Measurements from ENCODE around the gene TBCD.
A peak's percentile ranks its signal among the peaks of the same experiment; 100 is the strongest.

Gene TBCD

DNA sequence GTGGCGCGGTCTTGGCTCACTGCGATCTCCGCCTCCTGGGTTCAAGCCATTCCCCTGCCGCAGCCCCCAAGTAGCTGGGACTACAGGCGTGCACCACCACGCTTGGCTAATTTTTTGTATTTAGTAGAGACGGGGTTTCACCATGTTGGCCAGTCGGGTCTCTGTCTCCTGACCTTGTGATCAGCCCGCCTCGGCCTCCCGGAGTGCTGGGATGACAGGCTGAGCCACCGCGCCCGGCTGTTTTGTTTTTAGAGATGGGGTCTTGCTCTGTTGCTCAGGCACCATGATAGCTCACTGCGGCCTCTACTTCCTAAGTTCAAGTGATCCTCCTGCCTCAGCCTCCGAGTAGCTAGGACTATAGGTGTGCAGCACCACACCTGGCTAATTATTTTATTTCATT, 60.7 kb downstream of the TBCD start:
- no peak for DNase-seq

DNA sequence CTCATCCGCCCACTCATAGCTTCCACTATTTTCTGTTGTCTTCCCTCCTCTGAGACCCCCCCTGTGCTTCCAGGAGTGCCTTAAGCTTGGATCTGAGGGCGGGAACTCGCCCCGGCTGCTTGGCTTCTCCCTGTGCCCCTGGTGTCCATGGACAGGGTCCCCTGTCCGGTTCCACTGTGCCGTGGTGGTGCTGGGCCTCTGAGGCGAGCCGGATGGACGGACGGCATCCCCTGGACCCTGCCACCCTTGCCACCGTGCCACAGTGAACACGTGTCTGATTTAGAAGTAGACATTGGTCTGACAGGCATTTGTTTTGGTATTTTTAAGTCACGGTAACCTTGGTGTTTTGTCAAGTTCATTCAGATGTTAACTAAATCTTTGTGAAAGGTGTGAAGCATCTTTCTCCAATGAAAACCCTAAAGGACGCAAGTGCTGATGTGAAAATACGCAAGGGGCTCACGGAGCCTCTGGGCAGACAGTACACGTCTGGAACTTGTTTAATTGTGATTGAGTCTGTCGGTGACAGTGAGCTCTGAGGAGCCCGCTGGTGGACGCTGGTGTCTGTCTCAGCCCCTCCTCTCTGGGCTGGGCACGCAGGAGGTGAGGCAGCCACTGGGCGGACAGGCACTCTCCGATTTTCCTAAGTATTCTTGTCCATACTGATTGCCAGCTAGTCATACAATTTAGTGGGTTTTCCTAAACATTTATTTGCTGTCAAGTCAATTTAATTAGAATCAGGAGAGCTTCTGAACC, 61.6 kb downstream of the TBCD start:
- no peak for DNase-seq

DNA sequence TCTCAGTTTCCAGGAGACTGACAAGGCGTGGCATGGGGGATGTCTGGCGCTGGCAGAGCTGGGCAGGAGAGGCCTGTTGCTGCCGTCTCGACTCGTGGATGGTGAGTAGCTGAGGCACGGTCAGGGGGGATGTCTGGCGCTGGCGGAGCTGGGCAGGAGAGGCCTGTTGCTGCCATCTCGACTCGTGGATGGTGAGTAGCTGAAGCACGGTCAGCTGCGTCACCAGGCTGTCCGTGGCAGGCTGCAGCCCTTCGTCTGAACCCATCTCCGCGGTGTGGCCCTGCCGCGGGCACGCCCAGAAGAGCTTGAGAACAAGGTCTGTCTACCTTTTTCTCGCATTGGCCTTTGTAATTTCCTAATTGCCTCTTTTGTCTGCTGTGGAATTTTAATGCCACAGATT, 63.0 kb downstream of the TBCD start:
- no peak for DNase-seq

DNA sequence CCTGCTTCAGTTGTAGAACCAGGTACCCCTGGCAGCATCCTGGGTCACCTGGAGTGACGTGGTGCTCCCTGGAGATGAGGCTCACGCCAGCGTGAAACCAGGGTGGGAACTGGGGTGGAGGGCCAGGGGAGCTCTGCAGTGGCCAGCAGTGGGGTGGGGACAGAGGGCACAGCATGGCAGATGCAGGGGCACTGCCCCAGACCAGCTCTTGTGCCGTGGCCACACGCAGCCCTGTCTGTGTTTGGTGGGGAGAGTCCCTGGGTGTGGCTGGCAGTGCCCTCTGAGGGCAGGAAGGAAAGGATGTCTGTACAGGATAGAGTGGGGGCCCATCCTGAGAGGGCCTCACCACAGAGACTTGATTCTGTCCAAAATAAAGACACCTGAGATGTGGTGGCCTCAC, 63.5 kb downstream of the TBCD start:
- no peak for DNase-seq

DNA sequence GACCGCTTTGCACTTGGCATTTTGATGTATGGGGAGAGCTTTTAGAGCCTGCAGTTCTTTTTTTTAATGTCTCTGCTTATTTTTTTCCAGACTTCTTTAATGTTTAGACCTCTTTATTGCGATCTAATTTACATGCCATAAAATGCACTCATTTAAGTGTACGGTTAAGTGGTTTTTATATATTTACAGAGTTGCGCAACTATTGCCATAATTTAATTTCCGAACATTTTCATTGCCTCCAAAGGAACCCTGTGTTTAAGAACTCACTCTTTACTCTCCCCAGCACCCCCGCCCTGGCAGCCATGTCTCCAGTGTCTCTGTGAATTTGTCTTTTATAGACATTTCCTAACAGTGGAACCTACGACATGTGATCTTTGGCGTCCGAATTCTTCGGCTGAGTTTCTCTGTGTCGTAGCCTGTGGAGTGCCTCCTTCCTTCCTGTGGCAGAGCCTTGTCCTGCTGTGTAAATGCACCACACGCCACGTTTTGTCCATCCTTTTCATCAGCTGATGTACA, 64.0 kb downstream of the TBCD start:
- no peak for DNase-seq

DNA sequence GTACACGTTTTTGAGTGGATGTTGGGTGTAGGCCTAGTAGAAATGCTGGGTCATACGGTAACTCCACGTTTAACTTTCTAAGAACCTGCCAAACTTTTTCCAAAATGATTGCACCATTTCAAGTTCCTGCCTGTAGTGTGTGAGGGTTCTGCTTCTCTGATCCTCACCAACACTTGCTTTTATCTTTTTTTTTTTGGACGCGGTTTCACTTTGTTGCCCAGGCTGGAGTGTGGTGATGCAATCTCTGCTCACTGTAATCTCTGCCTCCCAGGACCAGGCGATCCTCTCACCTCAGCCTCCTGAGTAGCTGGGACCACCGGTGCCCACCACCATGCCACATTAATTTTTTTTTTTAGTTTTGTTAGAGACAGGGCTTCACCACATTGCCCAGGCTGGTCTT, 64.5 kb downstream of the TBCD start:
- DNase-seq = no peak

DNA sequence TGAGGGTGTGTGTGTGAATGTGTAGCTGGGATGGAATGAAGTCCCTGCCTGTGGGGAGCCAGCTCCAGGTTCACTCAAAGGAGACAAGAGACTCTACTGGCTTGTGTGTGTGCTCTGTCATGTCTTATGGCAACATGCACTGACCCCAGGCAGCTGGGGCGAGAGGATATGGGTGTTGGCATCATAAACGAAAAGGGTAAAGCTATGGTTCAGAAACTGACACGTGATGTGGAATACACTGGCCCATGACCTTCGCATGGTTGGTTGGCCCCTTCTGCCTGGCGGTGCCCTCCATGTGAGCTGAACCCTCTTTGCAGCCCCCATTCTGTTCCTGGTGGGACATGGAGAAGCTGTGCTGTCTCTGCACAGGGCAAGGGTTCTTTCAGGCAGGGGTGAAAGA, 66.1 kb downstream of the TBCD start:
- no peak for DNase-seq

DNA sequence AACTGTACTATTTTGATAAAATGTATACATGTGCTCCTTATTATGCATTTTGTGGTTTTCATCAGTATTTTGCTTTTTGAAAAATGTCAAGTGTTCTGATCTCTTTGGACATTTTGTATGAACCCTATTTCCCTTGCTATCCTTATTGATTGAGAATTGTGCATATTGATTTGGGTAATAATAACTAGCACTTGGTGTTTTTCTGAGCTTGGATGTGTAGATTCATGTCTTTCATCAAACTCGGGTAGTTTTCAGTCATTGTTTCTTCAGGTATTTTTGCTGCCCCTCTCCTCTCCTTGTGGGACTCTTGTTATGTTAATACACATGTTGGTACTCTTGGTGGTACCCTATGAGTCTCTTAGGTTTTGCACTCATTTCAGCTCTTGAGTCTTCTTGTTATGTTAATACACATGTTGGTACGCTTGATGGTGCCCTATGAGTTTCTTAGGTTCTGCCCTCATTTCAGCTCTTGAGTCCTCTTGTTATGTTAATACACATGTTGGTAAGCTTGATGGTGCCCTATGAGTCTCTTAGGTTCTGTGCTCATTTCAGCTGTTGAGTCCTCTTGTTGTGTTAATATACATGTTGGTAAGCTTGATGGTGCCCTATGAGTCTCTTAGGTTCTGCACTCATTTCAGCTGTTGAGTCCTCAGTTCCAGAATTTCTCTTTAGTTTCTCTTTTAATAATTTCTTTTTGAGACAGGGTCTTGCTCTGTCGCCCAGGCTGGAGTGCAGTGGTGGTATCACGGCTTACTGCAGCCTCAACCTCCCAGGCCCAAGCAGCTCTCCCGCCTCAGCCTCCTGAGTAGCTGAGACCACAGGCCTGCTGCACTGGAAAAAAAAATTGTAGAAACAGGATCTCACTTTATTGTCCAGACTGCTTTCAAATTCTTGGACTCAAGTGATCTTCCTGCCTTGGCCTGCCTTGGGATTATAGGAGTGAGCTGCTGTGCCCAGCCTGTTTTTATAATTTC, 68.7 kb downstream of the TBCD start:
- no peak for DNase-seq

DNA sequence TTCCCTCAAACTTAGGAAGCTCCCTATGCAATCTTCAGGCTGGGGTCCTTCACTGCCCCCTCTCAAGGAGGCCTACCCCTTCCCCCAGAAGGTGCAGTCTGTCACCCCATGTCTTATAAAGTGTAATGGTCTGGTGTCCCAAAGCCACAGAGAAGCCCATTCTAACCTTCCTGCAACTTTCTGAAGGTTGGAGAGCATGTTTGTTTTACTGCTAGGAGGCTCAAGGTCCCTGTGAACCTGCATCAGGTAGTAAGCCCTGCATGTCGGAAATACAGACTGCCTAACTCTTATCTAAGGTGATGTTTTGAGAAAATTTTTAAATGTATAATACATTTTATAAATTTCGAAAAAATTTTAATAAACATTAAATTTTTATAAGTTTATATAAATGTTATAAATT, 69.7 kb downstream of the TBCD start:
- no peak for DNase-seq

DNA sequence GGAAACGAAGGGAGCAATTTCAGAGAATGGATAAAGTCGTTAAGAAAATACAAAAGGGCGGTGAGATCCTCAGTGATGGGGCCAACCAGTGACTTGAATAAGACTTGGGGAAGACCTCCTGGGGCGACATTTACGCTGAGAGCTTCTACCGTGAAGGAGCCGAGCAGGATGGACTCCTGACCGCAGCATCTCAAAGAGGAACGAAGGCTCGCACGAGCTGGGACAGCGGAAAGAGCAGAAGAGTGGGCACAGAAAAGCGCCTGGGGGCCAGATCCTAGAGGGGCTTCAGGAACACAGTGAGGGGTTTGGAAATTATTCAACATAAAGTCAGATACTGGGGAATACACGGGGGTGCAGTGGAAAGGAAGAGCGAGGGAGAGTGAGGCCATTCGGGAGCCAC, 70.4 kb downstream of the TBCD start:
- DNase-seq = no peak

DNA sequence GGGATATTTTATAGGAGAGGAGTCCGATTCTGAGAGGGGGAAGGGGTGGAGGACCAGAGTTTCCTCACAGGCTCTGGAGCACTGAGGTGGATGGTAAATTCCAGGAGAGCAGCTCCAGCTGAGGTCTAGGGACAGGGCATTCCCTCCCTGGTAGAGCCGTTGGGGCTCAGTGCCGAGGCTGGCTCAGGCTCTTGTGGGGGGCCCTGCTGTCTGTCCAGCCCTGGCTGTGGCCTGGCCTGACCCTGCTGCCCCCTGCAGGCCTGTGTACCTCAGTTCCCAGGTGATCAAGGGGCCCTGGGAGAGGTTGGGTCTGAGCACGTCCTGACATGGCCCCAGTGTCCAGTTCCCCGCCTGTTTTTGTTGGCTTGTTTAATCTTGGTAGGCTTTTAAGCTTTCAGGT, 71.1 kb downstream of the TBCD start:
- DNase-seq = no peak

DNA sequence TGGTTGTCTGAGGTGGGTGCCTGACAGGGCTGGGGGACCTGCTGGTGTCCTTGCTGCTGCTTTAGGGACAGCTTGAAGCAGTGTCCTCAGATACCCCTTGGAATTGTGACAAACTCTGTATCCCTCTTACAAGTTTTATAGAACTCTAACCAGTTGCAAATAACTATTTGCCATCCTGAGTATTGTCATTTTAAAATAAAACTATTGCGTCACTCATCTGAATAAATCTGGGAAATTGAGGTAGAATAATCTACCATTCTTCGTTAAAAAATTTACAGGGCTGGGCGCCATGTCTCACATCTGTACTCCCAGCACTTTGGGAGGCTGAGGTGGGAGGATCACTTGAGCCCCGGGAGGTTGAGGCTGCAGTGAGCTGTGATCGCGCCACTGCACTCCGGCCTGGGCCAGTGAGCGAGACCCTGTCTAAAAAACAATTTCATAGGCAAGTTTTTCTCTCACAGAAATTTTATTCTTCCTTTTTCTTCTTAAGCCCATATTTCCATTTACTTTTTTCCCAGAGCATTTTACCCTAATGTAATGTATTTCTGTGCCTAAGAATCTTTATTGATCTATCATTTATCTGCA, 73.8 kb downstream of the TBCD start:
- DNase-seq = no peak

DNA sequence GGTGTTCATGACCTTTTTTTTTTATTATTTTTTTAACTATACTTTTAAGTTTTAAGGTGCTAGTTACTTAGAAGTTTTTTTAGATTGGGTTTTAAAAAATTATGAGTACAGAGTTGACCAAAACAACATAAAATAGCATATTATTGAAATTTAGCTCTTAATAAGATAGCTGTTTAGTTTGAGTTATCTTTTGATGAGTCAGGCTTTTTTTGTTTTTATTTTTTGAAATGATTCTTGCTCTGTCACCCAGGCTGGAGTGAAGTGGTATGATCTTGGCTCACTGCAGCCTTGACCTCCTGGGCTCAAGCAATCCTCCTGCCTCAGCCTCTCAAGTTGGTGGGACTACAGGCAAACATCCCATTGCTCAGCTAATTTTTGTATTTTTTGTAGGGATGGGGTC, 74.3 kb downstream of the TBCD start:
- no peak for DNase-seq

DNA sequence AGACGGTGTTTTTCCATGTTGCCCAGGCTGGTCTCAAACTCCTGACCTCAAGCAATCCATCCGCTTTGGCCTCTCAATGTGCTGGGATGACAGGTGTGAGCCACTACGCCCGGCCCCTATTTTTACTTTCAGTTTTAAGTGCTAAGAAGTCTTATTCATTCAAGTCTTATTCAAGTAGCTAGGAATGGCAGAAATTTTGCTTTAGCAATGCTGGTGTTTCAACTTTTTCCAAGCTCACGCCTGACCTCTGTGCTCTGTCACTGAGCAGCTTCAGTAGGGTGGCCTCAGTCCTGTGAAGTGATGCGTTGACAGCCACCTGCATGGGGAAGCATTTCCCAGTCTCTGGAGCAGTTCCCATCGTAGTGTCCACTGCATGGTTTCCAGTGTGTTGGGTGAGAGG, 75.1 kb downstream of the TBCD start:
- DNase-seq = no peak

DNA sequence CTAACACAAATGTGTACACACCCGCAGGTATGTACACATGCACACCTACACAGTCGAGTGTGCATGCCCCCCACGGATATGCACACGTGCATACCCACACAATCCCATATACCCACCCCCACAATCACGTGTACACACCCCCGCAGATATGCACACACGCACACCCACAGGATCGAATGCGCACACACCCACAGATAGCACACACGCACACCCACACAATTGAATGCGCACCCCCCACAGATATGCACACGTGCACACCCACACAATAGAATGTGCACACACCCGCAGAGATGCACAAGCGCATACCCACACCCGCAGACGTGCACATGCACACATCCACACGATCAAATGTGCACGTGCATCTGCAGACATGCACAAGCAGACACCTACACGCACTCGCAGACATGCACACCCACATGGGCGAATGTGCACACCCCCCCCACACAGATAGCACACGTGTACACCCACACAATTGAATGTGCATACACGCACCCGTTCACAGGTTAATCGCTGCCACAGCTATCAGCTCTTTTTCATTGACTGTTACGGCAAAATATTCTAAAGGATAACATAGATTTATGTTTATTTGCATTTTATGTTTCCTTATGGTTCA, 77.1 kb downstream of the TBCD start:
- no peak for DNase-seq

DNA sequence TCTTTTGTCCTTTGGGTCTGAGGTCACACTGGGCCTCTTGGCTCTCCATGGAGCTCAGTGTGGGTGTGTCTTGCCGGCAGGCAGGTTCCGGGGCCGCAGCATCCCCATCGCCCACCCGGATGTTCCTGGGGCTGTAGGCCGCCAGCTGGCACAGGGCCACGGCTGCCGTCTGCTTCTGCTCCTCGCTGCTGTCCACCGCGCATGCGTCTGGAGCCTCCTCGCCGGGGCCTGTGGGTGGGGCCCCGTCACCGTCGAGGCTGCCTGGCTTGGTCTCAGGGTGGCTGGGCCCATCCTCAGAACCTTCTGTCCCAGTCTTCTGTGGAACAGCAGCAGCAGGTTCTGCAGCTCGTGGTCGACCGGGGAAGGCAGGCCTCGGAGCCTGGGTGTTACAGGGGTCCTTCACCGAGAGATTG, 78.4 kb downstream of the TBCD start:
- peak; percentile 89 for DNase-seq

DNA sequence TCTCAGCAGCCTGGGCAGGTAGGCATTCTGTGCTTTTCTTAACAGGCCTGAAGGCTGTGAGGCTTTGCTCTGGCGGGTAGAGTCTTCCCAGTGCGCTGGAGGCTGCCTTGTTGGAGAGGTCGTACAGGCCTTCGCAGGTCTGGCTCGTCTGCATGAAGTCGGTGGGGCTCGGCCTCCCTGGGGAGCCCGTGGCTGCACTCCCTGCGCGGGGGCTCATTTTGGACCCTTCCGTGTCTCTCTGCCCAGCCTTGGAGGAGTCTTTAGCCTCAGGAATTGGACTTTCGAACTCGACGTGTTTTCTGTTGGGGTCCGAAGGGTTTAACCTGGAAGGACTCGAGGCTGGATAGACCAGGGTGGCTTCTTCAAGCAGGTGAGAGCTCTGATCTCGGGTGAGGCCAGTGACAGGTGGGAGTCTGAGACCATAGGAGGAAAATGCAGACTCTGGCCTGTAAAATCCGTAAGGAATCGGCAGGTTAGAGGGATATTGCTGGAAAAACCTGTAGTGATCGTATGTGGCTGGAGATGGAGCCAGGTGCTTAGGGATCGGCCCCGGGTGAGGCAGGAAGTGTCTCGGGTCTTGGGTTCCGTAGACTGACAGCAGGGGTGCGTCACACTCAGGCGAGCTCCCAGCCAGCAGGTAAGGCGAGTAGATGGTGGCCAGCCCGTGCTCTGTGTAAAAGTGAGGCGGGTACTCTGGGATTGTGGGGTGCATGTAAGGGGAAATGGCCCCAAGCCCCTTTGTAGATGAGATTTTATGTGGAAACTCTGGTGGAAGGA, 79.4 kb downstream of the TBCD start:
- no peak for DNase-seq

DNA sequence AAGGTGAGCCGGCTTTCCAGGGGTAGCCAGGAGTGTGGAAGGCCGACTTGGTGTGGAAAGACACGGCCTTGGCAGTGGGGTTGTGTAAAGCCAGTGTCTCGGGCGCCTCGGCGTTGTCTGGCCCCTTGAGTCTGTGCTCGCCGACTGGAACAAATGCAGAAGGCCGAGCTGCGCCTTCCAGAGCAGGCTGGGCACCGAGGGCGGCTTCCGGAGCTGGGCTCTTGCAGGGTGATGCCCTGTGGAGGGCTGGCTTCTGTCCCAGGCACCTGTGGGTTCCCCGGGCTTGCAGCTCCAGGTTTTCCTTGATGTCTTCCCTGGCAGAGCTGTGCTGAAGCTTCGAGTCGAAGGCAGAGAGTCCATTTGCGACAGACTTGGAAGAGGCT, 79.9 kb downstream of the TBCD start:
- DNase-seq = no peak

DNA sequence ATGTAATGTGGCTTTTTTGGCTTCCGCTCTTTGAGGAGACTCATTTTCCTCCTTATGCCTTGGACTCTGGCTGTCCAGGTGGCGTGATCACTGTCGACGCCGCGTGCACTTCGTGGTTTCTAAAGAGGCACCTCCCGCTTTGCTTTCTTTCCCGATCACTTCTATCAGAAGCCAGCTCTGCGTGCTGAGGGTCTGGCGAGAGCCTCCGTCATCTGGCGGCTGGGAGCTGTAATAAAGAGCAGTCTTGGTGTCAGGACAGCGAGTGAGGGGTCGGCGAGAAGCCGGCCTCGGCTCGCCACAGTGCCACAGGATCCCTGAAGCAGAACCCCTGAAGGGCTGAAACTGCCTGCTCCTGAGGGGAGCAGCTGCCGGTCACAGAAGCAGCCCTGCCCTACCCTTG, 80.5 kb downstream of the TBCD start:
- DNase-seq = no peak

DNA sequence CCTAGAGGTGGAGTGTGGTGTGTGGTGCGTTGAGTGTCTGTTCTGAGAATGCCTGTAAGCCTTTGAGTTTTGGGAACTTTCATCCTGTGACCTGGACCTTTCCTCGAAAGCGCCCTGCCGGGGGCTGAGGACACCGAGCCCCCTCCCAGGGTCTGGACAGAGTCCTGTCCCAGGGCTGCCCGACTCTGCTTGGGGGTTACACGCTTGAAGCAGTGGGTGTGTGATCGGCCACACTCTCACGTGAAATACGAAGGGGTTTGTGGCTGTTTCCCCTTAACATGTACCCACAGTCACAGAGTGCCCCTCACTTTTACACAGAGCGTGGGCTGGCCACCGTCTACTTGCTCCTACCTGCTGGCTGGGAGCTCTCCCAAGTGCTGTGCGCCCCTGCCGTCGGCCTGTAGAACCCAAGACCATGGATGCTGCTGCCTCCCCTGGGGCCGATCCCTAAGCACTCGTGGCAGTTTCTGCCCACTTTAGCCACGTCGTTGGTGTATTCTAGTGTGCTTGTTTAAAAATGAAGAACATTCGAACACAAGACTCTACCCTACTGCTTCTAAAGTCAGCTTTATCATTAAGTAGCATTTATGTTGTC, 81.1 kb downstream of the TBCD start:
- DNase-seq = no peak

DNA sequence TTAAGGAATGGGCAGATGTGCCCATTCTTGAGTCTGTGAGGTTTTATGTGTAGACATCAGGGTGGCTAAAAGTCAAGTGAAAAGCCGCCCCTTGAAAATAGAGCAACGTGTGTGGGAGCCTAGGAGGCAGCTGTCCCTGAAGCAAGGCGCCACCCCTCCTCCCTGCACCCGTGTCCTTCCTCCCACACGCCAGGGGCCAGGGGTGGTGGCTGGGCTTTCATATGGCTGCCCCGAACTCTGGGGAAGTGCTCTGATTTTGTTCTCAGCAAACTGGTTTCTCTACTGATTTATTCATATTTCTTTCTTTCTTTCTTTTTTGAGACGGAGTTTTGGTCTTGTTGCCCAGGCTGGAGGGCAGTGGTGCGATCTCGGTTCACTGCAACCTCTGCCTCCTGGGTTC, 83.3 kb downstream of the TBCD start:
- no peak for DNase-seq

Measured in SHP77 treated with DMSO at 0.1 percent for 48 hours (cell line).